Activated naive CD4-positive, alpha-beta T cell treated with anti-CD3 and anti-CD28 coated beads, Interleukin-2, amount 10 ng/mL, durations not matched to agents 7 days and 5 days (primary cell): Measurements from ENCODE around the gene MREG.

Experiments used
- CTCF ChIA-PET: fragments of 350-600 bp; sonication (Branson Sonifier 250); formaldehyde crosslinking; loops from one replicate; lab custom pipeline; 2021; ENCODE audit warnings: antibody characterized with exemption; lab: Charles Lee
- DNase-seq: peaks from one replicate; pipeline ENCODE4 v3.0.0-alpha.2; 2020
- H3K27ac Mint-ChIP-seq: one replicate; pipeline ENCODE4 v1.8.0; 2021; ENCODE audit warnings: mild to moderate bottlenecking, moderate library complexity, mixed read lengths
- H3K27me3 Mint-ChIP-seq: one replicate; pipeline ENCODE4 v1.8.0; 2021; ENCODE audit warnings: mild to moderate bottlenecking, mixed read lengths
- H3K36me3 Mint-ChIP-seq: one replicate; pipeline ENCODE4 v1.8.0; 2021; ENCODE audit warnings: mixed read lengths
- H3K4me1 Mint-ChIP-seq: one replicate; pipeline ENCODE4 v1.8.0; 2021; ENCODE audit warnings: mixed read lengths
- H3K4me3 Mint-ChIP-seq: one replicate; pipeline ENCODE4 v1.8.0; 2021; ENCODE audit warnings: mild to moderate bottlenecking, moderate library complexity, mixed read lengths
- H3K9me3 Mint-ChIP-seq: one replicate; pipeline ENCODE4 v1.8.0; 2021; ENCODE audit warnings: mixed read lengths

MREG gene

DNA sequence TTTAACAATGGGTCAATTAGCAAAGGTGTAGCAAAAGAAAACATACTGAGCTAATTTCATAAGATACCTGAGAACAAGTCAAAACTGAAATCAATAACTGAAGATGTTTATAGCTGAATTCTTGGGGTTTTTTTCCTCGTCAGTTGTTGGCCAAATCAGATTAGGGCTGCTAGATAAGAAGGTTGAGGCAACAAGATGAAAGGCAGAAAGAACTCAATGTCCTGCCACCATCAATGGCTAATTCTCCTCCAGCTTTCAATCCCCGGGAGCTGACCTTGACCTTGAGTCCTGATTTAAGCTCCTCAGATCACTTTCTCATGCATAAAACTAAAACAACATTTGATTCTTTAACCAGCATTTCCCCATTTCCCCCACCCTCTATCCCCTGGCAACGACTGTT is 61.8 kb downstream of the MREG start:
- no peaks in the 10 kb centered on the region for H3K9me3 Mint-ChIP-seq
- H3K36me3 Mint-ChIP-seq, result peaks cover 4% of the 10 kb centered on the region
- no peak overlapping the region for H3K27ac Mint-ChIP-seq
- CTCF ChIA-PET, result interaction anchor here (0.6 to 5.6 kb wide), 9 partner anchors 9 to 71 kb away, joined by 3 to 54 read pairs (median 3); no protein-coding TSS in a partner anchor
- H3K27me3 Mint-ChIP-seq, result no peaks in the 10 kb centered on the region
- H3K4me1 Mint-ChIP-seq, result peaks cover 5% of the 10 kb centered on the region
- no peak overlapping the region for H3K4me3 Mint-ChIP-seq
- DNase-seq, result no peak

DNA sequence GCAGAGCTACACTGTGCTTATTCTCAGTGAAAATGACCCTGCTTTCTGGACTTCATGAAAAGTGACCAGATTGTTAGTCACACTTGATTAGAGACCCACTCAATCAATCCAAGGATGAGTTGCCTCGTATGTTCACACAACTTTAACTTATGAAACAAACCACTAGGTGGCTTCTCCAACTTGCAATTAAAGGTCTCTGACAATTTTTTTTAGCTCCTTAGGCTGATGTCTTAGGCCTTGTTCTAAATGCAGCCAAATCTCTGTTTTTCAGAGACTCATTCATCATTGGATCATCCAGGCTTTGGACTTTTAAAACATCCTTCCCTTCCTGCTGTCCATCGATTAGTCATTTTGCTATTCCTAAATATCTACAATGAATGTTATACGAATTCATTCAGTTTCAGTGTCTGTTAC is 63.4 kb downstream of the MREG start:
- no peak overlapping the region for H3K4me3 Mint-ChIP-seq

DNA sequence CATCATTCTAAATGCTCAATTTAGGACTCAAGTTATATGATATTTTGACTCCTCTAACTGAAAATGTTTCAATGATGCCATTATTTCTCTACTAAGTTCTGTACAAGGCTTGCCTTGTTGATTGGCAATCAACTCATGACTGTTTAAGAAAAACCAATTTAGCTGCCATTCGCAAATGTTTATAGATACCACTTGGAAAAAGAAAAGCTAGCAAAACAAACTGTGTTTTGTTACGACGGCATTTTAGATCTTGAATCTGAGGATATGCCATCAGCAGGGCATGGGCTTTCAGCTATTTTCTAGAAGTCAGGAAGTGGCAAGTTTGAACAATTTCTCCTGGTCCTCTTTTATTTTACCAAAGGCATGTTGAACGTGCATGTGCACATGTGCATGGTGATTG is 65.3 kb downstream of the MREG start:
- Mint-ChIP-seq H3K27ac (no peak overlapping the region), H3K27me3 (no peaks in the 10 kb centered on the region), H3K4me3 (no peak overlapping the region), H3K9me3 (no peaks in the 10 kb centered on the region), H3K36me3 (peaks cover 22% of the 10 kb centered on the region), H3K4me1 (peaks cover 5% of the 10 kb centered on the region)
- CTCF ChIA-PET, result interaction anchor here (1.2 to 5.6 kb wide), 3 partner anchors 13 to 75 kb away, joined by 3 to 17 read pairs (median 14); no protein-coding TSS in a partner anchor
- DNase-seq, result no peak

More for the DNA sequence above, 63.4 kb downstream of the MREG start:
- no peaks in the 10 kb centered on the region for H3K9me3 Mint-ChIP-seq
- H3K27me3 Mint-ChIP-seq, result no peaks in the 10 kb centered on the region
- H3K27ac Mint-ChIP-seq, result no peak overlapping the region
- DNase-seq, result no peak
- peaks cover 5% of the 10 kb centered on the region for H3K4me1 Mint-ChIP-seq
- peaks cover 12% of the 10 kb centered on the region for H3K36me3 Mint-ChIP-seq
- CTCF ChIA-PET, result interaction anchor here (0.7 to 5.6 kb wide), 14 partner anchors 9 to 82 kb away, joined by 3 to 54 read pairs (median 6); no protein-coding TSS in a partner anchor

DNA sequence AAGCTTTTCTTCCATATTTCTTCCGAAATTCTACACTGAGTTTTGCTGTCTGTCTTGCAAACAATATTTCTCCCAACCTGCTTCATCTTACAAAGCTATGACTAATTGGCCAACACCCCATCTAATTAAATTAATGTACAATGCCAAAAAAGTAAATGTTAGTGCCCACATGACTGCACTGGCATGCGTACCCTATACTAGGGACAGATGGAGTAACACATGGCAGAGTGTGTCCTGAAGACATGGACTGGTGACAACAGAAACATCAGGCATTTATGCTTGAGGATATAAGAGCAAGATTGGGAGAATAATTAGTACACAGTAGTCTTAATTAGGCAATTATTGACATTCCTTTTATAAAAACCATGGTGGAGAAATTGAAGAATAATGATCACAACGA is 66.8 kb downstream of the MREG start:
- H3K4me1 Mint-ChIP-seq, result peaks cover 5% of the 10 kb centered on the region
- H3K27ac Mint-ChIP-seq, result no peak overlapping the region
- peaks cover 24% of the 10 kb centered on the region for H3K36me3 Mint-ChIP-seq
- H3K27me3 Mint-ChIP-seq, result no peaks in the 10 kb centered on the region
- DNase-seq, result no peak
- no peaks in the 10 kb centered on the region for H3K9me3 Mint-ChIP-seq
- H3K4me3 Mint-ChIP-seq, result no peak overlapping the region
- CTCF ChIA-PET, result interaction anchor here (0.6 to 5.6 kb wide), 4 partner anchors 14 to 171 kb away, joined by 4 to 17 read pairs (median 12); no protein-coding TSS in a partner anchor

DNA sequence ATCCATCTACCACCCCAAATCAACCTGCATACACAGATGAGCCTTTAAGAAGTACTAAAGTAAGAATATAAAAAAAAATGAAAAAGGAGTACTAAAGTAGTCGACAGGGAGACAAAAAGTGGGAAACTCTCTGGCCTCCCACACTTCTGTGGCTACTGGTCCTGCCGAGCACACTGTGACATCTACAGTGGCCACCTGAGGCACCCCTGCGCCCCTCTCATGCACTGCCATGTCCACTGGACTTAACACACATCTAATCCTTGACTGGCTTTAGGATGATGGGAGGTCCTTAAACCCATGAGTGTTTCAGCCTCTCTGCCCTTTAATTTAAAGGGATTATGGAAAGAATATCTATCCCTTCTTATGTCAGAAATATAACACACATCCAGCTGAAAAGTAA is 71.2 kb downstream of the MREG start:
- Mint-ChIP-seq H3K4me1 (no peaks in the 10 kb centered on the region), H3K36me3 (peaks cover 33% of the 10 kb centered on the region), H3K9me3 (no peaks in the 10 kb centered on the region), H3K4me3 (no peak overlapping the region), H3K27ac (no peak overlapping the region), H3K27me3 (no peaks in the 10 kb centered on the region)
- DNase-seq, result no peak
- CTCF ChIA-PET, result interaction anchor here (1.3 kb wide), 1 partner anchor 8 kb away, joined by 3 read pairs; no protein-coding TSS in a partner anchor

DNA sequence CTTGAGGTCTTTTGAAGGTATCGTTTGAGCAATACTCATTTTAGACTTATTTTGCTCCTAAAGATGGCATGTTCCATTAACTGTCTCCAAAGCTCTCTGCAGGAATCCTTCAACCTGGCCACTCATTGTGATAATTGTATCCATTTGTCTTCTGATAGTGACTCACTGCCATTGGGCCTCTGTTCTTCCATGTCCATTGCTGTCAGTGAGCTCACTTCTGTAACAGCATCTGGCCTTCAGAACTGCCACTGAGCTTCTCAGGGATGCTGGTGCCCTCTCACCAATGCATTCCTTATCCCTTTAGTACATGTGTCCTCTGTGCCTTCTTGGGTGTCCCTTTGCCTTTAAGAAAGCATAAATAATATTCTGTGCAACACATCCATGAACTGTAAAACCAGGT is 71.6 kb downstream of the MREG start:
- Mint-ChIP-seq H3K4me3 (no peak overlapping the region), H3K36me3 (peaks cover 33% of the 10 kb centered on the region), H3K4me1 (no peaks in the 10 kb centered on the region), H3K27me3 (no peaks in the 10 kb centered on the region), H3K9me3 (no peaks in the 10 kb centered on the region), H3K27ac (no peak overlapping the region)
- no peak for DNase-seq
- CTCF ChIA-PET, result interaction anchor here (1.3 kb wide), 1 partner anchor 8 kb away, joined by 3 read pairs; no protein-coding TSS in a partner anchor

DNA sequence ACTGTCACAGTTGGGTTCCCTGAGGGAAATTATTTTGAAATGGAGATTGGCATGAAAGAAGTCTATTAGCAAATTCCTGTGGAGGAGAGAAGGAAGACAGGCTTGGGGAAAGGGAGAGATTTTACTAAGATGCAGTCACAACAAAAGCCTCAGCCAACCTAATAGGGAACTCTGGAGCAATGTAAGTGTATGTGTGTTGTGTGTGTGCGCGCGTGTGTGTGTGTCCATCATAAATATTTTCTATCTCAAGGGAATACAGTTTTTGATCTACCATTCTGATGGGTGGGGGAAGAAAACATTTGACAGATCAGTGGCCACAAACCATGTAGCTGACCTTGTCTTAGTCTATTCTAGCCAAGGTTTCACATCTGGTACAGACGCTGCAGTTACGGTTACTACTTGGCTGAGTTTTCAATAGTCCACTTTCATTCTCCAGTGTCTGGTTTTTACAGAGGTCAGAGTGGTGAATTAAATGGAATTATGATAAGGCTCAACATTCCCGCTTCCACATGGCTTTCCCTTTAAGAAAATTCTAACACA is 72.6 kb downstream of the MREG start:
- no peaks in the 10 kb centered on the region for H3K27me3 Mint-ChIP-seq
- no peak for DNase-seq
- H3K4me3 Mint-ChIP-seq, result no peak overlapping the region
- H3K36me3 Mint-ChIP-seq, result peaks cover 25% of the 10 kb centered on the region
- no peaks in the 10 kb centered on the region for H3K9me3 Mint-ChIP-seq
- CTCF ChIA-PET, result interaction anchor here (1.3 kb wide), 1 partner anchor 9 kb away, joined by 3 read pairs; no protein-coding TSS in a partner anchor
- no peaks in the 10 kb centered on the region for H3K4me1 Mint-ChIP-seq
- no peak overlapping the region for H3K27ac Mint-ChIP-seq

DNA sequence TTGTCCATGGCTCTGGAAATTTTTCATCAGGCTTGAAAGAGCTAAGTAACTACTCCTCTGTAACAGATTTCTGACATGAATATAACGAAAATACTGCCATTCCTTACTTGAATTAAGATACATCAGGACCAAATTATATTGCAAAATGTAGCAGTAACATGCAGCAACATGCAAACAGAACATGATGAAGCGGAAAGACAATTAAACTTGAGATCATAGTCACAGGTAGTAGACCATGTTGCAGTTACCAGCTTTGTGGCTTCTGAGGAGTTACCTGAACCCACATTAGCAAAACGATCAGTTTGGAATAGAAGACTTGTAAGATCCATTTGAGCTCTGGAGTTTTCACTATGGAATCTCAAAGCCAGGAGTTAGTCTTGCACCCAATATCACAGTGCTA is 76.2 kb downstream of the MREG start:
- no peaks in the 10 kb centered on the region for H3K9me3 Mint-ChIP-seq
- peaks cover 13% of the 10 kb centered on the region for H3K36me3 Mint-ChIP-seq
- H3K4me3 Mint-ChIP-seq, result no peak overlapping the region
- no peak overlapping the region for H3K27ac Mint-ChIP-seq
- CTCF ChIA-PET, result no interaction called here
- no peaks in the 10 kb centered on the region for H3K4me1 Mint-ChIP-seq
- H3K27me3 Mint-ChIP-seq, result peaks cover 9% of the 10 kb centered on the region
- DNase-seq, result no peak

DNA sequence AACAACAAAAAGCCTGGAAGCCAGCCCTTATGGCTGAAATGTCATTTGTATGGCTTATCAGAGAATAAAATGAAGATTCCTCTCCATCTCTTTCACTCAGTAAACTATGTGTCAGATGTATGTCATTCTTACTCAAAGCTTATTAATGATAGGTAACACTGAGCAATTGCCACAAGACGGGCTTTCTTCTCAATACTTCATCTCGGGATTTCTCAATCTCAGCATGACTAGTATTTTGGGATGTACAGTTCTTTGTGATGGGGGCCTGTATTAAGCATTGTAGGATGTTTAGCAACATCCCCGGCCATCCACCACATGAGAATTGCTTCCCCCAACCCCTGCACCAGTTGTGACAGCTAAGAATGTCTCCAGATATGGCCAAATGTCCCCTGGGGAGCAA is 80.2 kb downstream of the MREG start:
- CTCF ChIA-PET, result interaction anchor here (2.2 to 5.4 kb wide), 3 partner anchors 14 to 87 kb away, joined by 5 to 30 read pairs (median 17); no protein-coding TSS in a partner anchor
- DNase-seq, result no peak
- Mint-ChIP-seq H3K4me1 (no peaks in the 10 kb centered on the region), H3K27me3 (peaks cover 22% of the 10 kb centered on the region), H3K9me3 (no peaks in the 10 kb centered on the region), H3K27ac (no peak overlapping the region), H3K4me3 (no peak overlapping the region), H3K36me3 (no peaks in the 10 kb centered on the region)

DNA sequence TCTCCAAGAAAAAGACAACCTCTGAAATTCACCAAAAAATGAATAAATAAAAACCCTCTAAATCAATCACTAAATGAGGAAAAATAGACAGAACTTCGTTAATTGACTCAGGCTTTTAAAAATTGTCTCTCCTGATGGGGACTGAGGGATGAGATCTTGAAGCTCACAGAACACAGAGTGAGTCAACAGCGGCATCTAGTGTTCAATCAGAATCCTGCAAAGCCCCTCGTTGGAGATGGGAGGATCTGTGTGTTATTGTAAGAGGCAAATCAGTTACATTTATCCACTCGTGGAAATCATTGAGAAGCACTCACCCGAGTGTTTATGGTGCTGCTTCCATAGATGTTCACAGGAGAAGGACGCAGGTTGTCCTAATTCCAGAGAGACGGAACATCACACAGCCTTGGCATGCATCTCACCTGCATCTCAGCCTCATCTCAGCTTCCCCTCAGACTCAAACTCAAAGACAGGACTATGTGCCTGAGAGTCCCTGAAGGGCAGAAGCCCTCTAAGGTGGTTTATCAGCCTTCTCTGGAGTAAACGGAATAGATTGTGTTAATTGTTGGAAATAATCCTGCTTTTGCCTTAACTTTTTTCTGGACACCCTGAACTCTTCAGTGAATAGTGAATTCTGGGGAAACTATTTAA is 82.0 kb downstream of the MREG start:
- H3K27ac Mint-ChIP-seq, result no peak overlapping the region
- H3K36me3 Mint-ChIP-seq, result no peaks in the 10 kb centered on the region
- H3K27me3 Mint-ChIP-seq, result peaks cover 22% of the 10 kb centered on the region
- no peaks in the 10 kb centered on the region for H3K4me1 Mint-ChIP-seq
- CTCF ChIA-PET, result interaction anchor here (0.7 to 5.4 kb wide), 16 partner anchors 12 to 476 kb away, joined by 3 to 30 read pairs (median 3); no protein-coding TSS in a partner anchor
- H3K9me3 Mint-ChIP-seq, result no peaks in the 10 kb centered on the region
- H3K4me3 Mint-ChIP-seq, result no peak overlapping the region
- DNase-seq, result peak; percentile 70

DNA sequence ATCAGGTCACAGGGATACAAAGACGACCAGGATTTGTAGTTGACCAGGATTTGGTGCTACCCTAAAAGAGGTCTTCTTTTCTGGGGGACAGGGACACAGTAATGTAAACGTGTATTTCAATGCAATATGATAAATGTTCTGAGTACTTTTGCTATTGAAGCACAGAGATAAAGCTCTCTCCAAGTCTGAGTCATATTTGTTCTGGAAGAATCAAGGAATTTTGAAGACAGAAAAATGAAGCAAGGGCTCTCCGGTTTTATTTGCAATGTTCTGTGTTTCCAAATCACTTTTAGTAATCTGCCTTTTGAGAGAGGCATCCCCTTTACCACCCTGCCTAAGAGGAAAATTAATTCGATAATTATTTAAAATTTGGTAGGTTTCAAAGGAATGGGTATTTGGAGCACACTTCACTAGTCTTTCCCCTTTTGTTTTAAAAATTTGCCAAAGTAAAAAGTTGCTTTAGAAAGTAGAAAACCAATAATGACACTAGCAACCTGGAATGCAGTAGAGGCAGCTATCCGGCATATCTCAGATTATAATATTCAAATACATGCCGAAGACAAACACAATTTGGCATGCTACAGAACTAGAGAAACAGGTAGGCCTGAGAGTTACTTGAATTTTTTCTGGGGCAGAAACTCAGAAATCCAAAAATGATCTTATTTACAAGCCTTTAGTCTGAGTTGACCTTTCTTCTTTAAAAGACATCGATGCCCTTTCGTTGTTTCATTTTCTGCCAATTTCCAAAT is 82.7 kb downstream of the MREG start:
- H3K27ac Mint-ChIP-seq, result no peak overlapping the region
- peaks cover 22% of the 10 kb centered on the region for H3K27me3 Mint-ChIP-seq
- no peaks in the 10 kb centered on the region for H3K36me3 Mint-ChIP-seq
- H3K9me3 Mint-ChIP-seq, result no peaks in the 10 kb centered on the region
- DNase-seq, result no peak
- CTCF ChIA-PET, result interaction anchor here (0.7 to 5.4 kb wide), 15 partner anchors 11 to 596 kb away, joined by 3 to 30 read pairs (median 3); no protein-coding TSS in a partner anchor
- no peak overlapping the region for H3K4me3 Mint-ChIP-seq
- no peaks in the 10 kb centered on the region for H3K4me1 Mint-ChIP-seq

DNA sequence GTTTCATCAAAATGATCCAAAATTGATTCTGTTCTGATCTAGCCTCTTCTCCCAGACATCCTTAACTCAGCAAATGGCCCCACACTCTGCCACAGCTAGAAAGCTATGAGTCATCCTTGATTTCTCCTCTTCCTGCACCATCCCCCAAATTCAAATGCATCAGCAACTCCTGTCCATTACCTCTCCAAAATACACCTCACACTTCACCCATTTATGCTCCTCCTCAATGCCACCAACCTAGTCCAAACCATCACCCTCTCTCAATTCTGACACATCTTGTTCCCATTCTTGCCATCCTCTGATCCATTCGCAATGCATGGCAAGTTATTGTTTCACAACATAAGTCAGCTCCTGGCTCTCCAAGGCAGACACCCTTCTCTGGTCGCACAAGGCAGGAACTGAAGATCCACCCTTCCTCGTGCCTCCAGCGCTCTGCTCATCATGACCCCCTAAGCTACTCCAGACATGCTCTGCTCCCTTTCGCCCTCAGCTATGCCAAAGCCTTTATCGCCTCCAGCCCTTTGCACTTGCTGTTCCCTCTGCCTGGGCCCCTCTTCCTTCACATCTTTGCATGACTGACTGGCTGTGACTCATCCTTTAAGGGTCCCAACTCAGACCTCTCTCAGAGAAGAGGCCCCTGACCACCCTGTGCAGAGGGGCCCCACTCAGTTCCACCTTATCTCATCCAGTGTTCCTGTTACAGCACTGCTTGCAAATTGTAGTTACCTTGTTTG is 83.6 kb downstream of the MREG start:
- no peak for DNase-seq
- no peak overlapping the region for H3K27ac Mint-ChIP-seq
- H3K36me3 Mint-ChIP-seq, result no peaks in the 10 kb centered on the region

DNA sequence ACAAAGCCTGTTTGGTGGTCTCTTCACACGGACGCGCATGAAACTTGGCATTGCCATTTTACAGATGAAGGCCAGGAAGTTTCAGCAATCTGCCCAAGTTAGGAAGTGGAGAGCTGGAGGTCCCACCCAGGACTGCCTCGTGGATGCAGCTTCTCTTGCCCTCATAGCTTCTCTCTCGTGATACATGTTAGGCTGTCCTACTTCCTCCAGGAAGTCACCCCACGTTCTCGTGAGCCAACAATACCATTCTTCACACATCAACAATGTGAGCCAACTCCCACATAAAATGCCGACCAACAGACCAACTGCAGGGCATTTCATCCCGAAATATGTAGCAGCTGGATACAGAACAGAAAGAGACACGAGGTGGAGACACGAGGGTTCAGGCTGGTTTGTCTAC is 85.3 kb downstream of the MREG start:
- CTCF ChIA-PET, result interaction anchor here (1.3 to 5.4 kb wide), 2 partner anchors 9 to 100 kb away, joined by 3 to 30 read pairs; no protein-coding TSS in a partner anchor
- no peak overlapping the region for H3K4me3 Mint-ChIP-seq
- no peak overlapping the region for H3K27ac Mint-ChIP-seq
- no peaks in the 10 kb centered on the region for H3K9me3 Mint-ChIP-seq
- no peaks in the 10 kb centered on the region for H3K36me3 Mint-ChIP-seq
- no peak for DNase-seq
- peaks cover 13% of the 10 kb centered on the region for H3K27me3 Mint-ChIP-seq
- H3K4me1 Mint-ChIP-seq, result no peaks in the 10 kb centered on the region

More for the DNA sequence above, 83.6 kb downstream of the MREG start:
- H3K27me3 Mint-ChIP-seq, result peaks cover 19% of the 10 kb centered on the region
- H3K4me1 Mint-ChIP-seq, result no peaks in the 10 kb centered on the region
- CTCF ChIA-PET, result interaction anchor here (0.6 to 5.4 kb wide), 5 partner anchors 10 to 712 kb away, joined by 3 to 30 read pairs (median 4); no protein-coding TSS in a partner anchor
- H3K9me3 Mint-ChIP-seq, result no peaks in the 10 kb centered on the region
- H3K4me3 Mint-ChIP-seq, result no peak overlapping the region
